ENCODE data around the gene MYH7B. TPM values are rescaled to one million over a fixed set of nuclear protein-coding genes. Genes with fewer than 3 reads are reported as not detected.

MYH7B gene
- total RNA-seq, 1 donor = not detected

DNA sequence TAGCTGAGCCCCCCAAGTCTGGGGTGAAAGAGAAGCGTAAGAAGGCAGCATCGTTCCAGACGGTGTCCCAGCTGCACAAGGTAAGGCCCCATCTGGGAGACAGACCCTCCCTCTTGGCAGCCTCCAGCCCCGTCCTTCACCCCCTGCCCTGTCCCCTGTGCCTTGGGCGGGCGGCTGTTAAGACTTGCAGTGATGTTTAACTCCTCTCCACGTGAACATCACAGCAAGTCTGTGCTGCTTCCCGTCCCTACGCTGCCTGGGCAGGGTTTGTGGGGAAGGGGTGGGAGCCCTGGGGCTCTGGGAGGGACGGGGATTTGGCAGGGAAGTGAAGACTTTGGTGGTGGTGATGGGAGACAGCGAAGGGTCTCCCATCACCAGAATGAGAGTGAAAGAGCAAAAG is 34.6 kb downstream of the MYH7B start:
- no peak overlapping the region for H3K4me3 ChIP-seq (ENCODE audit: low read depth, low read length)
- TF ChIP-seq, protein P1, sequence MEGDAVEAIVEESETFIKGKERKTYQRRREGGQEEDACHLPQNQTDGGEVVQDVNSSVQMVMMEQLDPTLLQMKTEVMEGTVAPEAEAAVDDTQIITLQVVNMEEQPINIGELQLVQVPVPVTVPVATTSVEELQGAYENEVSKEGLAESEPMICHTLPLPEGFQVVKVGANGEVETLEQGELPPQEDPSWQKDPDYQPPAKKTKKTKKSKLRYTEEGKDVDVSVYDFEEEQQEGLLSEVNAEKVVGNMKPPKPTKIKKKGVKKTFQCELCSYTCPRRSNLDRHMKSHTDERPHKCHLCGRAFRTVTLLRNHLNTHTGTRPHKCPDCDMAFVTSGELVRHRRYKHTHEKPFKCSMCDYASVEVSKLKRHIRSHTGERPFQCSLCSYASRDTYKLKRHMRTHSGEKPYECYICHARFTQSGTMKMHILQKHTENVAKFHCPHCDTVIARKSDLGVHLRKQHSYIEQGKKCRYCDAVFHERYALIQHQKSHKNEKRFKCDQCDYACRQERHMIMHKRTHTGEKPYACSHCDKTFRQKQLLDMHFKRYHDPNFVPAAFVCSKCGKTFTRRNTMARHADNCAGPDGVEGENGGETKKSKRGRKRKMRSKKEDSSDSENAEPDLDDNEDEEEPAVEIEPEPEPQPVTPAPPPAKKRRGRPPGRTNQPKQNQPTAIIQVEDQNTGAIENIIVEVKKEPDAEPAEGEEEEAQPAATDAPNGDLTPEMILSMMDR (IDR thresholded peaks at IDR 0.05; ENCODE audit: insufficient read depth, low read depth, low read length) = no peak
- DNase-seq (ENCODE audit: low read depth) = no peak

DNA sequence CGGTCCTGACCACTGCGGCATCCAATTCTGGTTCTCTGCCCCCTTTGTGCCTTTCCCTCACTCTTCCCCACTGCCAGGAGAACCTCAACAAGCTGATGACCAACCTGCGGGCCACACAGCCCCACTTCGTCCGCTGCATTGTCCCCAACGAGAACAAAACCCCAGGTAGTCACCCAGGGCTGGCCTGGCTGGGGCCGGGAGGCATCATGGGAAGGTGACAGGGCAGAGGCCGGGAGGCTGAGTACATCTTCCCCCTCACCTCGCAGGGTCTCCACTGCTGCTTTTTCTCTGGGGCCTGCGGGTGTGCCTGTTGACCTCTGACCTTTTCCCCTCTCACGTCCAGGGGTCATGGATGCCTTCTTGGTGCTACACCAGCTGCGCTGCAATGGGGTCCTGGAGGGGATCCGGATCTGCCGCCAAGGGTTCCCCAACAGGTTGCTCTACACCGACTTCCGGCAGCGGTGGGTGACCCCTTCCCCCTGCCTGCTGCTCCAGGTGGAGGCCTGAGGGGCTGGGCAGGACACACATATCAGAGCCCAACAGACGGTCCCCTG is 35.1 kb downstream of the MYH7B start:
- TF ChIP-seq, protein P1 (IDR thresholded peaks at IDR 0.05; ENCODE audit: insufficient read depth, low read depth, low read length) = no peak
- no peak overlapping the region for H3K4me3 ChIP-seq (ENCODE audit: low read depth, low read length)
- DNase-seq (ENCODE audit: low read depth) = no peak

GRCh38 chr20:34992751-34993417 is 37.2 kb downstream of the MYH7B start:
- H3K4me3 ChIP-seq (ENCODE audit: low read depth, low read length) = no peak overlapping the region
- DNase-seq (ENCODE audit: low read depth) = no peak
- TF ChIP-seq, protein P1 (IDR thresholded peaks at IDR 0.05; ENCODE audit: insufficient read depth, low read depth, low read length) = no peak

- DNase-seq (ENCODE audit: low read depth) = no peak
- H3K4me3 ChIP-seq (ENCODE audit: low read depth, low read length) = no peak overlapping the region
- TF ChIP-seq, protein P1 (IDR thresholded peaks at IDR 0.05; ENCODE audit: insufficient read depth, low read depth, low read length) = no peak
Measured at GRCh38 chr20:34993941-34994508, 38.4 kb downstream of the MYH7B start.

DNA sequence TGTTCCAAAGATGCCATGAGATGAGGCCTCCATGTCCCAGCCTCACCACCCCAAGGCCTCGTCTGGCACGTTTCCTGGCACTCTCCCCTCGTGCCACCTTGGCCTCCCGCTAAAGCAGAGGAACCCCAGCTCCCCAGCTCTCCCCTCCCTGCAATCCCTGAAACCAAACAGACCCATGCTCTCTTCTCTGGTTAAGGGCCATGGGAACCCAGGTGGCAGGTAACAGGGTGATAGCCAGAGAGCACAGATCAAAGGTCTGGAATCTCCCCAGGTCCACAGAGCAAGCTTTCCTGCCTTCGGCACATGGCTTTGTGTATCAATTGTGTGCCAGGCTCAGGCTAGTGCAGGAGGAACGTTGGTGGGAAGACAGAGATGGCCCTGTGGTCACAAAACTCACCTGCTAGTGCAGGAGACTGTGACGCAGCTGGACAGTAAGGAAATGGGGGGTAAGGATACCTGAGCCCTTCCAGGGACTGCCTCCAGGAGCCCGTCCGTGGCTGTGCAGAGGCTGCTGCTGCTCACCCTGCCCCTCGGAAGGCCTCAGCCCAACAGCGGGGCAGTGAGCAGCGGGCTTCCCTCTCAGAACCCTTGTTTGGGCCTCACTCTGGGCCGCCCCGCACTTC is 39.0 kb downstream of the MYH7B start:
- no peak overlapping the region for H3K4me3 ChIP-seq (ENCODE audit: low read depth, low read length)
- TF ChIP-seq, protein P1 (IDR thresholded peaks at IDR 0.05; ENCODE audit: insufficient read depth, low read depth, low read length) = no peak
- no peak for DNase-seq (ENCODE audit: low read depth)

DNA sequence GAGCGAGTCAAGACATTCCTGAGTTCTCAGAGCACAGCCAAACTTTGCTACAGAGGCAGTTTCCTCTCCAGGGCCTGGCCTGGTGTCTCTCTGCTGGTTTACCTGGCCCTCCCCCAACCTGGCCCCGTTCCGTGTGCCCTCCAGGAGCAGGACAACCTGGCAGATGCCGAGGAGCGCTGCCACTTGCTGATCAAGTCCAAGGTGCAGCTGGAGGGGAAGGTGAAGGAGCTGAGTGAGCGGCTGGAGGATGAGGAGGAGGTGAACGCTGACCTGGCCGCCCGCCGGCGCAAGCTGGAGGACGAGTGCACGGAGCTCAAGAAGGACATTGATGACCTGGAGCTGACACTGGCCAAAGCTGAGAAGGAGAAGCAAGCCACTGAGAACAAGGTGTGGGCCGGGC is 39.5 kb downstream of the MYH7B start:
- TF ChIP-seq, protein P1 (IDR thresholded peaks at IDR 0.05; ENCODE audit: insufficient read depth, low read depth, low read length) = no peak
- H3K4me3 ChIP-seq (ENCODE audit: low read depth, low read length) = no peak overlapping the region
- no peak for DNase-seq (ENCODE audit: low read depth)

Data from fibroblast of villous mesenchyme (primary cell).